Trophoblast cell (in vitro differentiated cells and primary cell): ENCODE measurements around the gene PLXND1.

Source experiments
- DNase-seq, 2 donors: peaks; one replicate each; pipeline ENCODE4 v3.0.0-alpha.2; 2016
- H2AFZ ChIP-seq: 2 replicates; pipeline ENCODE4 v1.6.1; 2013; ENCODE audit warnings: low read length, moderate library complexity, mild to moderate bottlenecking; ENCODE audit not compliant: insufficient read depth, poor library complexity
- H2AK5ac ChIP-seq: 2 replicates; pipeline ENCODE4 v1.6.1; 2013; ENCODE audit warnings: mild to moderate bottlenecking, low read length
- H2BK120ac ChIP-seq: 2 replicates; pipeline ENCODE4 v1.6.1; 2013; ENCODE audit warnings: low read length, mild to moderate bottlenecking, moderate library complexity; ENCODE audit not compliant: insufficient read depth, poor library complexity
- H2BK12ac ChIP-seq: 2 replicates; pipeline ENCODE4 v1.6.1; 2013; ENCODE audit warnings: mild to moderate bottlenecking, low read length, moderate library complexity
- H2BK5ac ChIP-seq: 2 replicates; pipeline ENCODE4 v1.6.1; 2013; ENCODE audit warnings: low read length, low read depth, moderate library complexity, mild to moderate bottlenecking; ENCODE audit not compliant: poor library complexity
- H3K14ac ChIP-seq: 2 replicates; pipeline ENCODE4 v1.6.1; 2013; ENCODE audit warnings: mild to moderate bottlenecking, low read length
- H3K18ac ChIP-seq: 2 replicates; pipeline ENCODE4 v1.6.1; 2013; ENCODE audit warnings: mild to moderate bottlenecking, low read length
- H3K23ac ChIP-seq: 2 replicates; pipeline ENCODE4 v1.6.1; 2013; ENCODE audit warnings: low read length
- H3K27ac ChIP-seq: 2 replicates; pipeline ENCODE4 v1.5.1; 2013; ENCODE audit warnings: low read depth, mild to moderate bottlenecking, inconsistent platforms, low read length, moderate library complexity
- H3K27me3 ChIP-seq: 2 replicates; pipeline ENCODE4 v1.6.1; 2013; ENCODE audit warnings: inconsistent platforms, mild to moderate bottlenecking, low read length, moderate library complexity; ENCODE audit not compliant: insufficient read depth
- H3K36me3 ChIP-seq, 2 experiments: 1 replicate in 1 of 2; 2 replicates in 1 of 2; pipeline ENCODE4 v1.6.1; 2013; ENCODE audit warnings: low read length in 2 of 2, mild to moderate bottlenecking in 2 of 2, moderate library complexity in 1 of 2; ENCODE audit not compliant: insufficient read depth in 2 of 2, control insufficient read depth in 1 of 2
- H3K4ac ChIP-seq: 2 replicates; pipeline ENCODE4 v1.6.1; 2013; ENCODE audit warnings: low read depth, mild to moderate bottlenecking, low read length, moderate library complexity
- H3K4me1 ChIP-seq, 2 experiments: 1 replicate in 1 of 2; 2 replicates in 1 of 2; pipeline ENCODE4 v1.6.1; 2013; ENCODE audit warnings: low read length in 2 of 2, mild to moderate bottlenecking in 2 of 2, moderate library complexity in 1 of 2; ENCODE audit not compliant: insufficient read depth in 2 of 2, control insufficient read depth in 1 of 2
- H3K4me2 ChIP-seq: 2 replicates; pipeline ENCODE4 v1.6.1; 2013; ENCODE audit warnings: inconsistent platforms, mild to moderate bottlenecking, low read length, moderate library complexity
- H3K4me3 ChIP-seq: 2 replicates; pipeline ENCODE4 v1.5.1; 2013; ENCODE audit warnings: mild to moderate bottlenecking, low read depth, low read length, inconsistent platforms
- H3K79me1 ChIP-seq: one replicate; pipeline ENCODE4 v1.6.1; 2013; ENCODE audit warnings: low read length
- H3K79me2 ChIP-seq: 2 replicates; pipeline ENCODE4 v1.6.1; 2013; ENCODE audit warnings: low read length, mild to moderate bottlenecking; ENCODE audit not compliant: control insufficient read depth, insufficient read depth, poor library complexity
- H3K9ac ChIP-seq: 2 replicates; pipeline ENCODE4 v1.6.1; 2013; ENCODE audit warnings: mild to moderate bottlenecking, low read length
- H3K9me3 ChIP-seq: 2 replicates; pipeline ENCODE4 v1.6.1; 2013; ENCODE audit warnings: low read depth, mild to moderate bottlenecking, control low read depth, inconsistent platforms, low read length; ENCODE audit not compliant: insufficient read depth
- H4K12ac ChIP-seq: 2 replicates; pipeline ENCODE4 v1.6.1; 2013; ENCODE audit warnings: low read depth, mild to moderate bottlenecking, low read length, moderate library complexity
- H4K8ac ChIP-seq: 2 replicates; pipeline ENCODE4 v1.6.1; 2013; ENCODE audit warnings: low read depth, mild to moderate bottlenecking, low read length, moderate library complexity
- H4K91ac ChIP-seq: one replicate; pipeline ENCODE4 v1.6.1; 2013; ENCODE audit warnings: low read depth, mild to moderate bottlenecking, low read length, moderate library complexity
- WGBS: extraction: QIAGEN DNeasy Blood & Tissue Kit; methylation state at CpG from one replicate; pipeline ENCODE4 v1.1.7; 2013; ENCODE audit warnings: missing lambda C conversion rate; ENCODE audit not compliant: insufficient read length, insufficient coverage; ENCODE audit errors: extremely low coverage; 5-methylcytosine and 5-hydroxymethylcytosine counted together

The PLXND1 gene

GRCh38 chr3:129577925-129578786 is 28.3 kb downstream of the PLXND1 start:
- peak in 1 of 2 donors; percentile 9 for DNase-seq
- Histone ChIP-seq H3K4me1 (no peaks in the 10 kb centered on the region), H3K79me2 (no peaks in the 10 kb centered on the region), H3K27ac (no peak overlapping the region), H3K18ac (no peak overlapping the region), H4K12ac (no peak overlapping the region), H3K4ac (no peak overlapping the region), H3K23ac (no peak overlapping the region), H4K91ac (no peak overlapping the region), H3K14ac (no peak overlapping the region), H3K4me2 (no peak overlapping the region), H3K9ac (no peak overlapping the region), H2AK5ac (no peak overlapping the region), H2BK12ac (no peak overlapping the region), H4K8ac (no peak overlapping the region), H2BK120ac (no peak overlapping the region), H2AFZ (no peak overlapping the region), H3K4me3 (no peak overlapping the region), H3K27me3 (no peaks in the 10 kb centered on the region), H3K79me1 (no peaks in the 10 kb centered on the region), H2BK5ac (no peak overlapping the region), H3K36me3 (peaks cover 95 to 98% of the 10 kb centered on the region in 2 experiments), H3K9me3 (no peaks in the 10 kb centered on the region)
- no CpG with 5 or more reads among the region's 21 CpGs for WGBS

GRCh38 chr3:129577366-129577765 is 29.1 kb downstream of the PLXND1 start:
- Histone ChIP-seq H3K23ac (no peak overlapping the region), H2BK5ac (no peak overlapping the region), H2BK12ac (no peak overlapping the region), H3K4me3 (no peak overlapping the region), H4K12ac (no peak overlapping the region), H3K79me1 (peaks cover 1% of the 10 kb centered on the region), H2AFZ (no peak overlapping the region), H2BK120ac (no peak overlapping the region), H3K27ac (no peak overlapping the region), H3K14ac (no peak overlapping the region), H4K8ac (no peak overlapping the region), H2AK5ac (no peak overlapping the region), H3K18ac (no peak overlapping the region), H3K9me3 (no peaks in the 10 kb centered on the region), H4K91ac (no peak overlapping the region), H3K36me3 (peaks cover 96 to 99% of the 10 kb centered on the region in 2 experiments), H3K27me3 (no peaks in the 10 kb centered on the region), H3K4me1 (no peaks in the 10 kb centered on the region), H3K4ac (no peak overlapping the region), H3K79me2 (no peaks in the 10 kb centered on the region), H3K9ac (no peak overlapping the region), H3K4me2 (no peak overlapping the region)
- no peak for DNase-seq
- WGBS: no CpG with 5 or more reads among the region's 17 CpGs

GRCh38 chr3:129576514-129577352 is 29.7 kb downstream of the PLXND1 start:
- Histone ChIP-seq H3K27me3 (no peaks in the 10 kb centered on the region), H2AK5ac (no peak overlapping the region), H3K4me3 (no peak overlapping the region), H3K79me2 (no peaks in the 10 kb centered on the region), H4K8ac (no peak overlapping the region), H4K91ac (no peak overlapping the region), H3K14ac (no peak overlapping the region), H3K9me3 (no peaks in the 10 kb centered on the region), H3K79me1 (peaks cover 2% of the 10 kb centered on the region), H3K23ac (no peak overlapping the region), H2BK12ac (no peak overlapping the region), H2BK5ac (no peak overlapping the region), H3K4me1 (no peaks in the 10 kb centered on the region), H2AFZ (no peak overlapping the region), H3K27ac (no peak overlapping the region), H2BK120ac (no peak overlapping the region), H3K4me2 (no peak overlapping the region), H3K18ac (no peak overlapping the region), H4K12ac (no peak overlapping the region), H3K36me3 (peaks cover 96 to 99% of the 10 kb centered on the region in 2 experiments), H3K4ac (no peak overlapping the region), H3K9ac (no peak overlapping the region)
- no peak for DNase-seq
- no CpG with 5 or more reads among the region's 18 CpGs for WGBS

DNA sequence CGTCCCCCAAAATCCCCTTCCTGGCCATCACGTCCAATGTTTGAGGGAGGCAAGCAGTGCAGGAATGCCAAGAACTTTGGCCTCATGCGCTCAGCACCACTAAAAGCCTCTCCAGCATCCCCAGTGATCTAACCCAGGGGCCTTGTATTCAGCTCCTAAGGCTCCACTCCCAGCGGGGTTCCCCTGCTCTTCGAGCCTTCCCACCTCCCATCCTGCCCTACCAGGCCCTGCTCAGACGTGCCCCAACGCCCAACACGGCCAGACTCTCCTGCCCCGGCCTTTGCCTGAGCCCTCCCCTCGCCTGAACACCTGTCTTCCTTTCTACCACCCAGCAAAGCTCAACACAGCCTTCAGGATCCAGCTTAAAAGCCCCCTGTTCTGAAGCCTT is 30.5 kb downstream of the PLXND1 start:
- no peak overlapping the region for H3K14ac ChIP-seq
- no peak overlapping the region for H2BK12ac ChIP-seq
- no peak overlapping the region for H3K4me2 ChIP-seq
- no peak overlapping the region for H4K12ac ChIP-seq
- no peak overlapping the region for H3K23ac ChIP-seq
- no peak overlapping the region for H3K27ac ChIP-seq
- no peaks in the 10 kb centered on the region for H3K79me2 ChIP-seq
- no peaks in the 10 kb centered on the region for H3K4me1 ChIP-seq
- no peak overlapping the region for H3K4ac ChIP-seq
- H3K18ac ChIP-seq: no peak overlapping the region
- H4K91ac ChIP-seq: no peak overlapping the region
- H3K9me3 ChIP-seq: no peaks in the 10 kb centered on the region
- no peak overlapping the region for H2BK120ac ChIP-seq
- no peak overlapping the region for H4K8ac ChIP-seq
- H3K79me1 ChIP-seq: peaks cover 2% of the 10 kb centered on the region
- no peak for DNase-seq
- H3K27me3 ChIP-seq: no peaks in the 10 kb centered on the region
- no CpG with 5 or more reads among the region's 10 CpGs for WGBS
- H2AFZ ChIP-seq: no peak overlapping the region
- no peak overlapping the region for H3K4me3 ChIP-seq
- no peak overlapping the region for H3K9ac ChIP-seq
- peaks cover 96 to 99% of the 10 kb centered on the region in 2 experiments for H3K36me3 ChIP-seq
- no peak overlapping the region for H2BK5ac ChIP-seq
- no peak overlapping the region for H2AK5ac ChIP-seq
